ENCODE results near the gene TMEM203.
A peak's percentile ranks its signal among the peaks of the same experiment; 100 is the strongest.
"Not testable (repeated sequence)": the region's sequence is repeated elsewhere in the genome, so short reads cannot be mapped to it uniquely, and the experiment has no call there.

The TMEM203 gene, protein sequence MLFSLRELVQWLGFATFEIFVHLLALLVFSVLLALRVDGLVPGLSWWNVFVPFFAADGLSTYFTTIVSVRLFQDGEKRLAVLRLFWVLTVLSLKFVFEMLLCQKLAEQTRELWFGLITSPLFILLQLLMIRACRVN

DNA sequence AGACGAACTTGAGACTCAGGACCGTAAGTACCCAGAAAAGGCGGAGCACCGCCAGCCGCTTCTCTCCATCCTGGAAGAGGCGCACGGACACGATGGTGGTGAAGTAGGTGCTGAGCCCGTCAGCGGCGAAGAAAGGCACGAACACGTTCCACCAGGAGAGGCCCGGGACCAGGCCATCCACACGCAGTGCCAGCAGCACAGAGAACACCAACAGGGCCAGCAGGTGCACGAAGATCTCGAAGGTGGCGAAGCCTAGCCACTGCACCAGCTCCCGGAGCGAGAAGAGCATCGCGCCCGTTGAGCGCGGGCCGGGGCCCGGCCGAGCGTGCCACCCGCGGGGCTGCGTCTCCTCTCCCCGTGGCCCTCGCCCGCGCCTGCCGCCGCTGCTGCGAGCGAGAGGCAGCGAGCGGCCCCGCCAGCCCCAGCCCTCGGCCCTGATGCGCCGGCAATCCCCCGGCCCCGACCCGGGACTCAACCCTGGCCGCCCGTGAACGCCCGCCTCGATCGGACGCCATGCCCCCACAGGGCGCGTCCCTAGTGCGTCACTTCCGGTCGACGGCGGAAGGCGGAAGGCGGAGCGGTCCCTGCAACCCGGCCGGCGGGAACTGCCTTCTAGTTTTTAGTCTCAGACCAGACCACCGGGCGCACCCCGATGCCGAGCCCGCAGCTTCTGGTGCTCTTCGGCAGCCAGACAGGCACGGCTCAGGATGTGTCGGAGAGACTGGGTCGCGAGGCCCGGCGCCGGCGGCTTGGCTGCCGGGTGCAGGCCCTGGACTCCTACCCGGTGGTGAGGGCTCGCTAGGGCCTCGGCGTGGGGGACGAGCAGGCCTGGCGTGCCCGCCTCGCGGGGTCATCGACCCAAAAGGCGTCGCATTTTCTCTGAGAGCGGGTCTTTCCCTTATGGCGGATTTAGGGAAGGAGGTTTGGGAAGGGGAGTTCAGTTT lies at the start of gene TMEM203, which contains the start of gene NDOR1:
TSS of gene TMEM203 (minus strand) at position 523 of the 944 bp plus-strand sequence. CDS start at position 289, 234 bp downstream.
TSS of gene NDOR1 (plus strand) at position 575 of the 944 bp plus-strand sequence. CDS start at position 653, 78 bp downstream.
- DNase-seq, result peak; percentile 93

DNA sequence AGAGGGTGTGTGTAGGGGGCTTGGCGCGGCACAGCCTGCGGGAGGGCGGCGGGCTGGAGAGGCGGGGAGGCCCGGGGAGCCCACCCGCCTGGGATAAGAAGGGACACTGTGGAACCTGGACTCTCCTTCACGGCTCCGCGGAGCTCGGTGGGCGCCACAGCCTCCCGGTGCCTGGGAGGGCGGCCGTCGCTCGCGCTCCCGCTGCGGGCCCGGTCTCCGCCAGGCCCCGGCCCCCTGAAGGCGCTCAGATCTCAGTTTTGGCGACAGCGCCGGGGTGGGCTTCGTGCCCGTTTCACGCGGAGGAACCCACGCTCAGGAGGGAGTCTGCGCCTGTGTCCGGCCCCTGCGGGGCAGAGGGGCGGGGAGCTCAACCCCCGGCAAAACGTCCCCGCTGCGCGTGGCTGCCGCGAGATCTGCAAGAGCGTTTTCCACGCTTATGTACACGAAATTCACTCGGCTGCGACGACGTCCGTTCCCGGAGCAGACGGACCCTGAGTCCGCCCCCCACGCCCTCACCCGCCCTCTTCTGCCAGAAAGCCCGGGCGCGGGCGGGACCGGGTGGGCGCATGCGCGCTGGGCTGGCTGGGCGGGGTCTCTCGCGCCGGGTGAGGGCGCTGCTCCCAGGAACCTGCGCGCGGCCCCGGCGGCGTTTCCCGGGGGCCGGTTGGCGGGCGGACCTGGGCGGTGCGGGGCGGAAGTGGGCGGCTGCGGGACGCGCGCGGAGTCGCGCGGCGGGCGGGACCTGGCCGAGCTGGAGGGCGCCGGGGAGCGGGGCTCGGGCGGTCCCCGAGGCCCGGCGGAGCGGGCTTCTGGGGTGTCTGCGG lies 49.4 kb upstream of the TMEM203 start, which contains the start of gene NELFB:
TSS of gene NELFB (plus strand) at position 704 of the 824 bp plus-strand sequence.
- DNase-seq, result peak; percentile 96

DNA sequence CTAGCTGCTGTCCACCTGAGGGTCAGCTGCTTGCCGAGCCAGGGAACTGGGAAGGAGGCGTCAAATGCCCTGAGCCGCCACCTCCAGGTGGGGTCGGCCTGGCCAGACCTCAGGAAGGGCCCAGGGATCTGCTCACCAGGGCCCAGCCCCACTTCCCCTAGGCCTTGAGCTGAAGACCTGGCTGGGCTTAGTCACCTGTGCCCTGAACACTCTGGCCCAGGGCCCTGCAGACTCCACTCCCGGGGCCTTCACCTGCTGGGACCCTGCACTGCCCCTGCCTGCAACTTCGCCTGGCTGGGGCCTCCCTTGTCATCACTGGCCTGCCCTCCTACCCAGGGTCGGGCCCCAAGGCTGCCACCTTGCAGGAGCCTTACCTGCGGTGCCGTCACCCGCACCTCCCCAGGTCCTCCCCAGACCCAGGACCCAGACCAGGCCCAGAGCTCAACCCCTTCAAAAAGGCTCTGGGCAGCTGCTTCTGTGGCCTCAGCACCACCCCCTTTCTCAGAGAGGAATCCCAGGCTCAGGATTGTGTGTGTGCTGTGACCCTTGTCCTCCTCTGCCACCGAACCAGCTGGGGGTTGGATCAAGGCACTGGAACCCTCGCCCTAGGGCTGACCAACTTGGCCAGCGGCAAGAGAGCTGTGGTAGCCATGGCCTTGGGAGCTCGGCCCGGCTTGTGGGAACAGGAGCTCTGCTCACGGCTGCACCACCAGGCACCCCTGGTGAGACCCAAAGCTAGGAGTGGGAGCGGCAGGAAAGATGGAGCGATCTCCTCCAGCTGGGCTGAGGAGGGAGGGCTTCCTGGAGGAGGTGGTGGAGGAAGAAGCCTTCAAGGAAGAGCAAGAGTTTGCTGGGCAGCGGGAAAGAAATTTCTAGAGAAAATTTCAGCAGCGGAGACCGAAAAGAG lies 48.5 kb upstream of the TMEM203 start:
- no peak for DNase-seq

DNA sequence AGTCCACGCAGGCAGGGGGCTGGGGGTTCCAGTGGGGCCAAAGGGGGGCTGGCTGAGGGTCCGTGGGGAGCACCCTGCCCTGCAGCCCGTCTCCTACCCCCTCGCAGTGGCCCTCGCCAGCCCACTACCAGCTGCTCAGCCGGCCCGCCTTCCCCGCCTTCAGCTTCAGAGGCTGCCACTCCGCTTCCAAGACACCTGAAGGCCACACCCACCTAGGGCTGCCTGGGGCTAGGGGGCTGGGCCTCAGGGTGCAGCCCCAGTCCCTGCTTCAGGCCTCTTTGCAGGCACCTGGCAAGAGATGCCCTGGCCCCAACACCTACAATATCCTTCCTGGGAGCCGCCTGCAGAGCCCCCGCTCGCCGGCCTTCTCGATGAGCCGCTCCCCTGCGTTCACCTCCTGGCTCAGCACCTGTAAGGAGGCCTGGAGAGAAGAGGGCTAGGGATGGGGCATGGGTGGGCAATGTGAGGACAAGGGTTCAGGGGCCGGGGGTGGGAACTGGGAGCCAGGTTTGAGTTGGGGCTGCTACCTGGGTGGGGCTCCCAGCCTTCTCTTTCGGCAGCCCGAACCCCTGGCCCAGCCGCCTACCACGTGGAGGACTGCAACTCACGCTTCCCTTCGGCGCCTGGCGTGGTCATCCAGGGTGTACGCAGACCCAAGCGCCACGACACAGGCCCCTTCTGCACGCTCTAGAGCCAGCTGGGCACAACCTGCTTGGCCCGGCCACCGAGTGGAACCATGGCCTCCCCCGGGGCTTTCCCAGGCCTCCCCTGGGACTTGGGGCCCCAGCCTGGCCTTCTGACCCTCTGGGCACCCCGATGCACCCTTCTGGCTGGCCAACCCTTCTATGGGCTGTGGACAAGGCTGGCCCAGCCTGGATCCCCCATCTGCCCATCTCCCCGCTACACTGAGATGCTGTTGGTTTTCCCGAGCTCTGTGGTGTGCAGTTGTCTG lies 47.4 kb upstream of the TMEM203 start:
- no peak for DNase-seq

DNA sequence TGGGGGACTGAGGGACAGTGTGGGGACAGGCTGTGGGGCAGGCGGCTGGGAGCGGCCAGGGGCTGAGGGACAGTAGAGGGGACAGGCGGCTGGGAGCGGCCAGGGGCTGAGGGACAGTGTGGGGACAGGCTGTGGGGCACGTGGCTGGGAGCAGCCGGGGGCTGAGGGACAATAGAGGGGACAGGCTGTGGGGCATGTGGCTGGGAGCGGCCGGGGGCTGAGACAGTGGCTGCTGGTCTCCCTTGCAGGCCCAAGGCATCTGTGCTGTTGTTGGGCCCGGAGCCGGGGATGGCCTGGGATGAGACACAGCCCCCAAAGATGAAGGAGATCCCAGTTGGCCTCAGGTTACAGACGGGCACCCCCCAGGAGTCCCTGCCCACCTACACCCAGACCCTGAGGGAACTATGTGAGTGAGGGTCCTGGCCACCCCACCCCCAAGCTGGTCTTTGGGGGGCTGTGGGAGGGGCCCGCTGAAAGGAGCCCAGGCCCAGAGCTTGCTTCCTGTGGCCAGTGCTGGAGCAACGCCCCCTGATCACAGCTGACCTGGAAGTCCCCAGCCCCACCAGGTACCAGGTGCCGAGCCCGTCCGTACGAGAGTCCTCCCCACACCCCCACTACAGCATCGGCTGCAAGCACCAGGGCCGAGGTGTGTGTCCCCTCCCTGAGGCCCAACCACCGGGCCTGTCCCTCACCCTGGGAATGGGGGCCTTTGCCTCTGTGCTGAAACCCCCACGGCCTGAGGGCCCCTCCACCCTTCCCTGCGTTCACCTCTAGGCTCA lies 46.2 kb upstream of the TMEM203 start:
- DNase-seq, result no peak

DNA sequence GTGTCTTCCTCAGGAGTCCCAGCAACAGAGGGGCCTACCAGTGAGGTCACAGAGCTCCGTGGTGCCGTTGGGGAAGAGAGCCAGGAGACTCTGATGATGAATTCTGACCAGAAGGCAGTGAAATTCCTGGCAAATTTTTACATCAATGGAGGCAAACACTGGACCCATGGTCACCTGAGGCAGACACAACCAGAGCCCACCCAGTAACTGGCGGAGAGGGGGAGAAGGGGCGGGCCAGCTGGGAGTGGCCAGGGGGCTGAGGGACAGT lies 45.7 kb upstream of the TMEM203 start, which contains the start of gene STPG3:
TSS of gene STPG3 (plus strand) at position 93 of the 268 bp plus-strand sequence. CDS start at position 94, 1 bp downstream.
- DNase-seq, result no peak

DNA sequence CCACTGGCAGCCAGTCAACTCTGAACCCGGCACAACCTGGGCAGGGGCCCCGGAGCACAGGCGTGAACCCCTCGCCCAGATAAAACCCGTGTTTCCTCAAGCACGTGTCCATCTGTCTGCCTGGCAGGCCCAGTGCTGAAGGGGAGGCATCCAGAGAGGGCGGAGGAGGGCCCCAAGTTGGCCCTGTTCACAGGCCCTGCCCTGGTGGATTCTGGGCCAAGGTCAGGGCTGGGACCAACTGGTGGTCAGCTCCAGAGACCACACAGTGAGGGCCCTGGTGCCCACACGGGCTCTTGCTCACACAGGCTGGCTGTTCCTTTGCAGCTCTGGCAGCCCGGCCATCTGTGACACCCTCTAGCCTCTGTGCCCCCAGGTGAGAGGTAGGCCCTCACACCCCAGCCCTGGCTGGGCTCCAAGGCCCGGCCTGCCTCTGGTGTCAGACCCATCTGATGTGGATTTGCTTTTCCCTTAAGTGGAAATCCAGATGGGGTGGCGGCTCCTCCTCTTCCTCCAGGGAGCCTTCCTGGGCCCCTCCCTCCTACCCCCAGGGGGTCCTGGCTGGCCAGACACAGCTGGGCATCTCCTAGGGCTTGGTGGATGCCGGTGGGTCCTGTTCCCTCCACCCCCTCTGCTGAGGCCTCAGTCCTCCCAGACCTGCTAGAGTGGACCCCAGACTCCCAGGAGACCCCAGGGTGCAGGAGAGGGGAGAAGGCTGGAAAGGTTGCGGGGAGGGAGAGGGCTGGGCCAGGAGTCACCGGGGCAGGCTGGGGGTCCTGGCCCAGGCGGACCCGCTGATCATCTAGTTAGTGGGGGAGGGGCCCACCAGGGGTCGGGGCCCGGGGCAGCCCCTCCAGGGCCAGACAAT lies 45.1 kb upstream of the TMEM203 start:
- DNase-seq, result no peak

DNA sequence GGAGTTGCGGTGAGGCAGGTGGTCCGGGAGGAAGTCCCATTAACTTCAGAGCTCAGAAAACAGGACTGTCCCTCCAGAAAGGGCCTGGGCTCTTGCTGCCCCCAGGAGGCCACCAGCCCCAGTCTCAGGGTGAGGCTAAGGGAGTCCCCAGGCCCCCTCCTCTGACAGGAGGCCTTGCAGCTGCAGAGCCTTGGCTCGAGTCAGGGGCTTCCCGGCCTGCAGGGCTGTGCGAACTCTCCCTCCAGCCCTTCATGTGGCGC lies 42.4 kb upstream of the TMEM203 start:
- DNase-seq, result no peak

DNA sequence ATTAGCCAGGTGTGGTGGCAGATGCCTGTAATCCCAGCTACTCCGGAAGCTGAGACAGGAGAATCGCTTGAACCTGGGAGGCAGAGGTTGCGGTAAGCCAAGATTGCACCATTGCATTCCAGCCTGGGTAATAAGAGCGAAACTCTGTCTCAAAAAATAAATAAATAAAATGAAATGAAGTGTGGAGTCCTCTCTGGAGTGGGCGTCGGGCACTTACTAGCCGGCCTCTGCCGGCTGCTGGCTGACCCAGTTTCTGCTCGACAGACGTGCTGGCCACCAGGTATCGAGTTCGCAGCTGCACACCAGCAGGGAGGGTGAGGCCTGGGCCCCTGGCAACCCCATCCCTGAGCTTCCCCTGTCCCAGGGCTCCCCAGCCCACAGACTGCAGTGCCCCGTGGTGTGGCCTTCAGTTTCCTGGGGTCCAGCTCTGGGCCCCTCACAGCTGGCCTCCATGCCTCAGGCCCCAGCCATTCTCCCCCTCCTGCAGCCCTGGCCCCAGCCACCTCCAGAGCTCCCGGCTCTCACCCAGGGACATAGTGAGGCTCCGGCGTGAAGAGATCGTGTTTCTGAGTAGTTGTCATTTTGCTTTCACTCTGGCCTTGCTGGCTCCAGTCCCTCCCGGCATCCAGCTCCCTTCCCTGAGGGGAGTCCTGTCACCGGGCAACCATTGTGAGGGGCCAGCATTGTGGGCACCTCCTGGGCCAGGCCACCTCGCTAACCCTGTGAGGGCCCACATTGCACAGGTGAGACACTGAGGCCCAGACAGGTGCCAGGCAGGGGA lies 41.9 kb upstream of the TMEM203 start:
- DNase-seq, result no peak

DNA sequence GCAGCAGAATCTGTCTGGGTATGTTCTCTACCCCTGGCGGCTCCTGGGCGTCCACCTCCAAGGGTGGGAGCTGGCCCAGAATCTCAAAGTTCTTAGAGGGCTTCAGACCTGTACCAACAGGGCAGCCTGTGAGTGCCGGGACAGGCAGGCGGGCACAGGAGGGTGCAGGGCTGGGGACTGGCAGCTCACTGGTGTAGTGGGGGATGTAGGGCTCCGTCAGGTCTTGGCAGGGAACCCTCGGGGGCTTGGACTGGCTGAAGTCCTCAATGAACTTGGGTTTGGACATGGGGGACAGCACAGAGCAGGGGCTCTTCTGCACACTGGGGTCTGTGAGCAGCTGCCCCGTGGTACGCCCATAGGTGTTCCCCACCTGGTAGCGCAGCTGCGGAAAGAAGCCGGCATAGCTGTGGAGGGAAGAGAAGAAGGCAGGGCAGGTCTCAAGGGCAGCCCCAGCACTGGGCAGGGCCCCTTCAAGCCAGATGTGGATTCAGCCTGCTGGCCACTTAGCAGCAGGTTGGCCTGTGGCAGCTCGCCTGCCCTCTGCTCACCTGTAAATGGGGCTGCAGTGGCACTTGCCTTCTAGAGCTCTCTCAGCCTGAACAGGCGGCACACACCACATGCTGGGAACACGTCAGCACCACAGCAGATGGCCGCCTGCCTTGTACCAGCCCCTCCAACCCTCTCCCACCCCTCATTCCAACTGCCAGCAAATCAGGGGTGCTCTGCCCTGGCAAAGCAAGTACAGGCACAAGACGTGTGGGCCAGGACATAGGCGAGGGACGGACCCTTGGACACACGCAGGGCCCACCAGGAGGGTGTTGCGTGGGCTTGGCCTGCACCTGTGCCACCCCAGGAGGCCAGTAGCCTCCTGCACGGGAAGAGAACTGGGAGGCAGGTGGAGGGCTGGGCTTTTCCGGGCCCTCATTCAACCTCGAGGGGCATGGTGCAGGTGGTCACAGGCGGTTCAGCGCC lies 40.3 kb upstream of the TMEM203 start:
- no peak for DNase-seq

DNA sequence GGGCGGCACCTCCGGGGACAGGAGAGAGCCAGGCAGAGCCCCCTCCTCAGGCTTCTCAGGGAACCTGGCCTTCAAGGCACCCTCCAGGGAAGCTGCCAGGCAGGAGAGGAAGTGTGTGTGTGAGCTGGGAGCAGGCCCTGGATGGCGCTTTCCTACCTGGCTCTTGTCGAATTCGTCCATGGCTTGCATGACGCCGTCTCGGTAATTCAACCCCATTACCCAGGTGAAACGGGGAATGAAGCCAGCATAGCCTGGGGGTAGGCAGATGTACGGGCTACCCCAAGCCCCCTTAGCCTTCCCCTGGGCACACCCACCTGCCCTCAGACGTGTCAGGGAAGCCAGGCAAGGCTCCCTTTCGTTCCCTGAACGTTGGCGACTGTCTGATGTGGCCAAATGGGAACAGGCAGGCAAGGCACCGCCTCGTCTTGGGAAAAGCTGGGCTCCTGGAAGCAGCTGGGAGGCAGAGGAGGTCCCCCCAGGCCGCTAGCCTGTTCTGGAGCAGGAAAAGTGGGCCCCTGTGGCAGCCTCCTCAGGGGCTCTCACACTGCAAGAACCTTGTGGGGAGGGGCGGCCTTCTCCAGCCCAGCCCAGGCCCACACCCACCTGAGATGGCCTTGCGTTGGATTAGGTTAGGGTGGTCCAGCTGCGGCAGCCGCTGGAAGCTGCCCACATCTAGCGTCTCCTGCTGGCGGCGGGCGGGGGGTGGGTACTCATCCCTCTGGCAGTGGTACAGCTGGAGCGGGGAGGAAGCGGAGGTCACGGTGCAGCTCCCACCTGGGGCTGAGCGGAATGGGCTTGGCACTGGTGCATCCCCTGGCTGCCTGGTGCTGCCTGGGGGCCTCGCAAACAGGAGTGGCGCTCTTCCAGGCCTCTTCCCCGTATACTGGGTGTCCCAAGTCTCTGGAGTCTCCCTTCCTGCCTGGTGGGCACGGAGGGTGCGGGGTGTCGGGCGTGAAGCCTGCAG lies 39.3 kb upstream of the TMEM203 start:
- DNase-seq, result no peak

DNA sequence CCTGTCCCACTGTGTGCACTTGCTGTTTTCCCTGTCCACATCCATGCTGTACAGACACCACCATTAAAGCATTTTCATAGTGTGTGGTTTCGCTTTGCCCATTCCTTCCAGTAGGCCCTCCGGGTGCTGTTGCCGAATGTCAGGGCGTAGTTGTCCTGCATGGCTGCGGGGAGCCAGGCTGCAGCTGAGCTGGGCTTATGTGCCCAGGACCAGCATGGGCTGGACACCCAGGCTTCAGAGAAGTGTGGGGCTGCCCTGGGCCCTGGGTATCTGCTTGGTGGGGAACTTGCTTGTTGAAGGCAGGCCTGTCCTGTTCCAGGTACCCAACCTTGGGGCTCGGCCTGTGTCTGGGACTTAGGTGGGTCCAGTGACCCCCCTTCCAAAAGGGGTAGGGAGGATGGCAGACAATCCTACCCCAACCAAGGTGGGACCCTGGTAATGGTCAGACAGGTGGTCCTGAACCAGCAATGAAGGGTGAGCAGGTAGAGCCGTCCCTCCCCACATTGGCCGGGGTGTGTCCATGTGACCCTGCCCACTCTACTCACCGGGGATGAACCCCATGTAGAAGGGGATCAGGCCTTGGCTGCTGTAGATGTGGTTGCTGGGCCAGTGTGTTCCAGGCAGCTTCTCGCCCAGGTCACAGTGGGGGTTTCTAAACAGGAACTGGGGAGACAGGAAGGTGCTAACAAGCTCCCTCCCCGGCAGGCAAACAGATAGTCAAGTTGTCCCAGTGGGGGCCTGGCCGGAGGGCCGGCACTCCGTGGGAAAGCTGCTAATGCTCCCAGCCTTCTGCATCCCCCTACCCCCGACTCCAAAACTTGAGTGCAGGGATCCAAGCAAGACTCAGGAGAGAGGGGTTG lies 38.4 kb upstream of the TMEM203 start:
- no peak for DNase-seq

DNA sequence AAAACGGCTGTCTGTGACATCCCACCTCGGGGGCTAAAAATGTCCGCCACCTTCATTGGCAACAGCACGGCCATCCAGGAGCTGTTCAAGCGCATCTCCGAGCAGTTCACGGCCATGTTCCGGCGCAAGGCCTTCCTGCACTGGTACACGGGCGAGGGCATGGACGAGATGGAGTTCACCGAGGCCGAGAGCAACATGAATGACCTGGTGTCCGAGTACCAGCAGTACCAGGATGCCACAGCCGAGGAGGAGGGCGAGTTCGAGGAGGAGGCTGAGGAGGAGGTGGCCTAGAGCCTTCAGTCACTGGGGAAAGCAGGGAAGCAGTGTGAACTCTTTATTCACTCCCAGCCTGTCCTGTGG lies 37.8 kb upstream of the TMEM203 start:
- DNase-seq, result not testable (repeated sequence)

DNA sequence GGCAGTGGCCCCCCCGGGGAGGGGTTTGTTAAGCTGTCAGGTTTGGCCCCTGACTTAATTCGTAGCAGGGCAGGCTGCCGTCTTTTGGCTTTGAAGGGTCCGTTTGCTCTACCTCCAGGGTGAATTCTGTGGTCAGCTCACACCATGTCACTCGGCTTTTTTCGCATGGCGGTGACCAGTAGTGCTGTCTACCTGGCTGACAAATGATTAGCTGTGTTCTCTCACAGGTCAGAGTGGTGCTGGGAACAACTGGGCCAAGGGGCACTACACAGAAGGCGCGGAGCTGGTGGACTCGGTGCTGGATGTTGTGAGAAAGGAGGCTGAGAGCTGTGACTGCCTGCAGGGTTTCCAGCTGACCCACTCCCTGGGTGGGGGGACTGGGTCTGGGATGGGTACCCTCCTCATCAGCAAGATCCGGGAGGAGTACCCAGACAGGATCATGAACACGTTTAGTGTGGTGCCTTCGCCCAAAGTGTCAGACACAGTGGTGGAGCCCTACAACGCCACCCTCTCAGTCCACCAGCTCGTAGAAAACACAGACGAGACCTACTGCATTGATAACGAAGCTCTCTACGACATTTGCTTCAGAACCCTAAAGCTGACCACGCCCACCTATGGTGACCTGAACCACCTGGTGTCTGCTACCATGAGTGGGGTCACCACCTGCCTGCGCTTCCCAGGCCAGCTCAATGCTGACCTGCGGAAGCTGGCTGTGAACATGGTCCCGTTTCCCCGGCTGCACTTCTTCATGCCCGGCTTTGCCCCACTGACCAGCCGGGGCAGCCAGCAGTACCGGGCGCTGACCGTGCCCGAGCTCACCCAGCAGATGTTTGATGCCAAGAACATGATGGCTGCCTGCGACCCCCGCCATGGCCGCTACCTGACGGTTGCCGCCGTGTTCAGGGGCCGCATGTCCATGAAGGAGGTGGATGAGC lies 37.1 kb upstream of the TMEM203 start:
- DNase-seq, result no peak

All from right hindlimb (tissue), 1 donor.